GM21390 (cell line): ENCODE measurements around the gene WT1.

Experiments
- ATAC-seq: cut with Tn5 transposase; IDR thresholded peaks from one replicate; pipeline ENCODE4 v1.9.1; 2021; ENCODE audit not compliant: unreplicated experiment

The WT1 gene

GRCh38 chr11:32438866-32439489 lies 3.6 kb upstream of the WT1 start:
- no peak for ATAC-seq

DNA sequence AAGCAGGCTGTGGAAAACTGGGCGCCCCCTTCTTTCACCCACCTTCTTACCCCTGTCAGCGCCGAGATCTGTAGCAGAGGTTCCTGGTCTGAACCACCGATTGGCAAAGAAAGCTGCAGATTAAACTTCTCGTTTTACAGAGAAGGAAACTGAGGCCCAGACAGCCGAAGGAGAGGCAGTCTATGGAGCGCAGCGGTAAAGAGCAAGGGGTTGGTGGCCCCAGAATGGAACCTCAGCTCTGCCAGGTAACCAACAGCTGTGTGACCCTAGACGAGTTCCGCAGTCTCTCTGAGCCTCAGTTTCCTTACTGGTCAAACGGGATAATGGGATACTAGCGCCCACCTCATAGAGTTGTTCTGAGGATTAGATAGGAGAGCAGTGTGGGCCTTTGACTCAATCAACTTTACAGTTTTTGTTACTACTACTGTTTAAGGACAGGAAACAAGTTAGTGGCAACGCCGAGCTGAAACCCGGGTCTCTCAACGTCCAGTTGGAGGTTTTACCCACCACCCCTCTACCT lies 3.1 kb upstream of the WT1 start:
- no peak for ATAC-seq

- no peak for ATAC-seq
Observed at GRCh38 chr11:32437495-32438345, 2.4 kb upstream of the WT1 start.

GRCh38 chr11:32436751-32437494 lies 1.6 kb upstream of the WT1 start:
- no peak for ATAC-seq

DNA sequence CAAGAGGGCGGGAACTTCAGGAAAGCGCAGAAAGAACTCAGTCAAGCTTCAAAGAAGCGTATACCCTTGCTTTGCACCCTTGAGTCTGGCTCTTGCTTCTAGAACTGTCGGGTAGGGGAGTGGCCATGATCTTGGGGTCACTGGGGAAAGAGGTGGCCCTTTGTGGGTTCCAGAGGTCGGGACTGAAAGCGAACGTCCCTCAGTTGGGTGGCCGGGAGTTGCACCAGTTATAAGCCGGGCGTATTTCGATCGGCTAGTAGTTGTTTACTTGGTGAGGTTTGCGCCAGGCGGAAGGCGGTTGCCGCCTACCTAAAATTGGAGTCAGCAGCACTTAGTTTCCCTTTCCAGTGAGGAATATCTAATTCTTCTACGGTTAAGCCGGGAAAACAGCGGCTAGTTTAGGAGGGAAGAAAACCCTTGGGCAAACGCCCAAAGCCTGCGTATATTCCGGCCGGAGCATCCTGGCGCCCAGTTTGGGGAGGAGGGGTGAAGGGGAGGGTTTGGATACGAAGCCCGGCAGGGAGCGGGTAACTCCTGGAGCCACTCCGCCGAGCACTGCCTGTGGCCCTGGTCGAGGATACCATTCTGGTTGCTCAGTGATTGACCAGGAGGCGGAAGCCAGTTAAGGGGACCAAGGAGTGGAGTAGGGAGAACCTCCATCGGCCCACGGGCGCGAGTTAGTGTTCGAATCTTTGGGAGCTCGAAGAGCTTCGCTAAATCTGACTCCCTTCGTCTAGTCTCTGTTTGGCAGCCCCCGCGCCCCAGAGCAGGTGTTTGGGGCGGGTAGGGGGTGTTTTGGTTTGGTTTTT lies 807 bp upstream of the WT1 start:
- no peak for ATAC-seq

GRCh38 chr11:32435152-32435480 lies 223 bp downstream of the WT1 start:
- ATAC-seq, result no peak

GRCh38 chr11:32434356-32435151 lies 785 bp downstream of the WT1 start:
- ATAC-seq, result no peak

DNA sequence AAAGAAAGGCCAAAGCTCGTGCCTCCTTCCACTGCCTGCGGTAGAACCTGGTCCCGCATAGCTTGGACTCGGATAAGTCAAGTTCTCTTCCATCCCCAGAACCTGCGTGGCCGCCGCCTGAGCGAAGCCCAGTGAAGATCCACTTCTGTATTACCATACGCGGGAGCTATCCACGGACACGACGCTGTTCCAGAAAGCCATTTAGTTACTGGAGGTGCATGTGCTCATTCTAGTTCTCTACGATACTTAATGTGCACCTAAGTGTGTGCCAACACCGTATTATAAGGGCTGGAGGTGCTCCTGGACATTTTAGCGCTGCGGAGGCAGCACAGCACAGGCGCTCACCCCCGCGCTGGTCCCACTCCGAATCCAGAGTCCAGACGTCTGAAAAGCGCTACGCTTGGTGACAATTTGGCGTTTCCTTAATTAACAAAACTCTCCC lies 1.4 kb downstream of the WT1 start:
- no peak for ATAC-seq

DNA sequence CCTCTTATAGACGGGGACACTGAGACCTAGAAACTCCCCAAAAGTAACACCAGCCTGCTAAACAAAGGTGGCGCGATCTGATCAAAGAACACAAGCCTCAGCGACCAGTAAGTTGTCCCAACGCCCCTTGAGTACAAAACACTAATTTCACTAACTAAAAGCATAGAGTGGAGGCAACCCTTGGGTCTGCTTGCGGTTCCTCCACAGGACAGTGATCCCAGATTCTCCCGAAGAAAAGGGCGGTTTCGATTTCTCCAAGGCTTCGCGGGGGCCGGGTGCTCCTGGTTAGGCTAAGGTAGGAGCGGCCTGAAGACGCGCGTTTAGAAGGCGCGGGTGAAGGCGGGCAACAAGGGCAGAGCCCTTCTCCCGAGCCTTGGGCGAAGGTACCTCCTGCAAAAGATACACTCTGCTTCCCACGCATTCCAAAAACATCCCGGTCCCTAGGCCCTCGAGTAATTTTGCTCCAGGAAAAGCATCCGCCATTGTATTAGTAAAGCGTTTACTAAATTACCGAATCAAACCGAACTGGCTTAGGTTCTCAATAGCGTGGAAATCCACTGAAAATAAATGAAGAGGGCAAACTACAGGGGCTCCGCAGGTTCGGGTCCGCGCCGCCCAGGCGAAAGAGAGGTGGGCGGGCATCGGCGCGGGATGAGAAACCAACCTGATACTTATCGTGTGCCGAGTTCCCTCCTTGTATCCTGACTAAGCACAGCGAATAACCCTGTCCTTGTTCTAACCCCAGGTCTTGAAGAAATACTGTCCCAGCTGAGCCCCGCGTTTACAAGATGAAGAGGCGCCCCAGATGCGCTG lies 2.0 kb downstream of the WT1 start:
- ATAC-seq, result no peak

DNA sequence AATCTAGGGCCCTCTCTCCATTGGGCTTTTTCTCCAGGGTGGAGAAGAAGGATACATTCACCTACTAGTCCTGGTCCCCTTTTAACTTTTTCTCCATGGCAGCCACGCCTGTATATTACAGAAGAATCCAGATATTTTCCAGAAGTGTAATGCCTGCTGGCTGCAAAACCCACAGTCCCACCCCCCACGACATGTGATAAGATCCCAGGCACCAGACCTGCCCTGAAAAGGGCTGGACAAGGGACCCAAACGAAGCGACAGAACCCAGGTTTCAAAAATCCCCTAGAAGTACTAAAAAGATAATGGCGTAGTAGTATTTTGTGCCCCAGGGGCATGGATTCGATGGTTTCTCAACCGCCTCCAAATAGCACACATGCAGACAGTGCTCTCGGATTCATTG lies 2.8 kb downstream of the WT1 start:
- no peak for ATAC-seq

- no peak for ATAC-seq
Observed at GRCh38 chr11:32430568-32431381, 4.6 kb downstream of the WT1 start.

DNA sequence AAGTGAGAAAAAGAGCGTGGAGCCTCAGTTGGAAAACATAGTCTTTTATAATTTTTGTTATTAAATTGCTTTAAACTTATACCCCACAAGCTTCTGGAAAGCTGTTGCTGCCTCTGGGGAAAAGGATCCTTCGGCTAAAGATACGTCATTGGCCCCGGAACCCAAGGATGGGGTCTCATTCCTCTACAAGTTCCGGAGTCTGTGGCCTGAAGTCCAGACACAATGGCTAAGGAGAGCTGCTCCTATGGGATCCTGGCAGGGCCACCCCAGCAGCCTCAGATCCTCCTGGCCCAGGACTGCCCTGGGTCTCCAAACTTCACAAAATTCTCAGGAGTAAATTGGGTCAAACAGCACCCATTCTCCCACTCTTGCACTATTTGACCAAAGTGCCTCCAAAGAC lies 5.9 kb downstream of the WT1 start:
- ATAC-seq, result no peak

DNA sequence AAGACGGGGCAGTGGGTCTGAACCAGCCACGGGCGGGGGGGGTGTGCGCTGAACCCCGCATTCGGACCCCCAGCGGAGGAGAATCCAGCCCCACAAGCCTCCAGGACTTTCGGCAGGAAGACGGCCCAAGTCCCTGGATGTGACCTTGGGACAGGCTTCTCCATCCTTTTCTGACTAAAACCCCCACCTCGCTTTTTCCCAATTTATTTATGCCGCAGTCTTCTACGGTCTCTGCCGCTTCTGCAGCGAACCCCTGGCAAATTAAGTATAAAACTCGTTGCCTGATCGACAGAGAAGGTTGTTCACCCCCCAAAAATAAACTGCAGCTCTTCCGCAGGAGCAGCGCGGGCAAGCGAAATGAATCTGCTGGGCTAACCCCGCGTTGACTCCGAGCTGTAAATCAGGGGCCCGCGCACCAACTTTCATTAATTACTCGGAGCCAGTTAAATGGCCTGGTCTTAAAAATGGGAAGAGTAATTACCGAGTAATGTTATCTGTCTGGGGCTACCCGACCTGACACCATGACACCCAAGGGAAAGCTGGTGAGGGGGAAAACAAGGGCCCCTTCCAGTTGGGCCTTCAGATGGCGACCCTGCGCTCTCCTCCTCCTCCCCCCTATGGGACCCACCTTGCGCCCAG lies 6.6 kb downstream of the WT1 start:
- ATAC-seq, result no peak

- ATAC-seq, result no peak
Observed at GRCh38 chr11:32427935-32428664, 7.2 kb downstream of the WT1 start.

GRCh38 chr11:32427616-32427934 lies 7.8 kb downstream of the WT1 start:
- ATAC-seq, result no peak

- ATAC-seq, result no peak
Observed at GRCh38 chr11:32426819-32427615, 8.3 kb downstream of the WT1 start.

DNA sequence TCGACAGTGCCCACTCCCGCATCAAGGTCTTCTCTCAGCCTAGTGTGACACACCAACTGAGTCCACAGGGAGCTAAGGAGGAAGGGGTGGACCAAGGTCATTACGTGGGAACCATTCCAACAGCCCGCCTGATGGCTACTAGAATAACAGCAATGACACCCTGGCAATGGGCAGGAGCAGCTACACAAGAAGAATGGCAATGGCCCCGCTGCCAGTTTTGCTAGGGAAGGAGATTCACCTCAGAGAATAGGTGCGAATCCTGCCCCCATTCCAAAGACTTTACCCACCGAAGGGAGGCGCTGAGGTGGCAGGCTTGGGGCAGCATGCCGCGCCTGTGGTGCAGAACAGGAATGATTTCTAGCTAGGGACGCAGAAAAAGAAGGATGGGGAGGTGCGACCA lies 9.1 kb downstream of the WT1 start:
- no peak for ATAC-seq
